HEK293 (cell line): ENCODE data around the gene HRG.

Experiments
- KLF16 ChIP-seq: fragments of 450-650 bp; formaldehyde crosslinking; IDR thresholded peaks from 2 replicates; pipeline ENCODE4 v1.5.1; 2017; ENCODE audit warnings: missing biosample characterization, missing genetic modification characterization
- KLF9 ChIP-seq: fragments of 450-650 bp; formaldehyde crosslinking; IDR thresholded peaks from 2 replicates; pipeline ENCODE4 v1.5.1; 2016; ENCODE audit warnings: missing biosample characterization, missing genetic modification characterization, low read depth
- REPIN1 ChIP-seq: fragments of 450-650 bp; formaldehyde crosslinking; IDR thresholded peaks from 2 replicates; pipeline ENCODE4 v1.5.1; 2017; ENCODE audit warnings: missing biosample characterization, missing genetic modification characterization, low read depth
- SETDB1 ChIP-seq: IDR thresholded peaks from one replicate; pipeline ENCODE4 v1.6.1; 2017; ENCODE audit warnings: mild to moderate bottlenecking, low read length, moderate library complexity, mixed read lengths; ENCODE audit not compliant: insufficient read length
- ZNF274 ChIP-seq, 2 experiments: fragments of 200-500 bp in 1 of 2; fragments of 450-650 bp in 1 of 2; sonication (Bioruptor generic) in 1 of 2; formaldehyde crosslinking in 1 of 2; IDR thresholded peaks; 2 replicates each; pipeline versions ENCODE4 v1.5.1 to v1.6.1; 2014 to 2016; ENCODE audit warnings: borderline replicate concordance in 1 of 2, inconsistent platforms in 1 of 2, low read length in 1 of 2, missing biosample characterization in 1 of 2, missing genetic modification characterization in 1 of 2
- ZNF394 ChIP-seq: fragments of 450-650 bp; formaldehyde crosslinking; IDR thresholded peaks from 2 replicates; pipeline ENCODE4 v1.5.1; 2016; ENCODE audit warnings: missing biosample characterization, missing genetic modification characterization, mild to moderate bottlenecking, moderate library complexity, borderline replicate concordance
- ZNF510 ChIP-seq: fragments of 450-650 bp; formaldehyde crosslinking; IDR thresholded peaks from 2 replicates; pipeline ENCODE4 v1.5.1; 2018; ENCODE audit warnings: mild to moderate bottlenecking, missing genetic modification characterization, missing biosample characterization; ENCODE audit not compliant: insufficient replicate concordance
- ZNF521 ChIP-seq: fragments of 450-650 bp; formaldehyde crosslinking; IDR thresholded peaks from 2 replicates; pipeline ENCODE4 v1.5.1; 2017; ENCODE audit warnings: missing biosample characterization, mild to moderate bottlenecking, missing genetic modification characterization
- ZNF843 ChIP-seq: fragments of 450-650 bp; formaldehyde crosslinking; IDR thresholded peaks from 2 replicates; pipeline ENCODE4 v1.5.1; 2016; ENCODE audit warnings: missing biosample characterization, missing genetic modification characterization
- ZSCAN23 ChIP-seq: fragments of 450-650 bp; formaldehyde crosslinking; IDR thresholded peaks from 2 replicates; pipeline ENCODE4 v1.5.1; 2016; ENCODE audit warnings: missing biosample characterization, missing genetic modification characterization
- TF ChIP-seq, protein P1 (sequence below): fragments of 450-650 bp; formaldehyde crosslinking; IDR thresholded peaks from 2 replicates; pipeline ENCODE4 v1.5.1; 2016; ENCODE audit warnings: missing biosample characterization, missing genetic modification characterization

DNA sequence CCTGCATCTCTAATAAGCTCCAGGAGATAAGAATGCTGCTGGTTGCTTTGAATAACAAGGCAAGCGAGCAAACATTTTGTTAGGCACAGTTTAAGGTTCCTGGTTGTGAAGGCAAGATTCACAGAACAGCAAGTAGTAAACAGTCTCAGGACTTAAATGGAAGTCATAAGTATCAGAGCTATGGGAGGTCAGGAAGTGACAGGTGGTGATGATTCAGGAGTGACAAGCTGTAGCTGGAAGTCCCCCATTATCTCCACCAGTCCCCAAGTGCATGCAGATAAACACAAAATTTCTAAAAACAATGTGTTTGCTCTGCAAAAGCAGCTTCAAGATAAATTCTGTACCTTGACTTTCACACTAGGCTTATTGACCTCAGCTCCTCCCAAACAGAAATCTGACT lies 22.3 kb upstream of the HRG start:
- no peak for TF ChIP-seq KLF16 (tag by site-specific recombination)
- TF ChIP-seq, protein P1, sequence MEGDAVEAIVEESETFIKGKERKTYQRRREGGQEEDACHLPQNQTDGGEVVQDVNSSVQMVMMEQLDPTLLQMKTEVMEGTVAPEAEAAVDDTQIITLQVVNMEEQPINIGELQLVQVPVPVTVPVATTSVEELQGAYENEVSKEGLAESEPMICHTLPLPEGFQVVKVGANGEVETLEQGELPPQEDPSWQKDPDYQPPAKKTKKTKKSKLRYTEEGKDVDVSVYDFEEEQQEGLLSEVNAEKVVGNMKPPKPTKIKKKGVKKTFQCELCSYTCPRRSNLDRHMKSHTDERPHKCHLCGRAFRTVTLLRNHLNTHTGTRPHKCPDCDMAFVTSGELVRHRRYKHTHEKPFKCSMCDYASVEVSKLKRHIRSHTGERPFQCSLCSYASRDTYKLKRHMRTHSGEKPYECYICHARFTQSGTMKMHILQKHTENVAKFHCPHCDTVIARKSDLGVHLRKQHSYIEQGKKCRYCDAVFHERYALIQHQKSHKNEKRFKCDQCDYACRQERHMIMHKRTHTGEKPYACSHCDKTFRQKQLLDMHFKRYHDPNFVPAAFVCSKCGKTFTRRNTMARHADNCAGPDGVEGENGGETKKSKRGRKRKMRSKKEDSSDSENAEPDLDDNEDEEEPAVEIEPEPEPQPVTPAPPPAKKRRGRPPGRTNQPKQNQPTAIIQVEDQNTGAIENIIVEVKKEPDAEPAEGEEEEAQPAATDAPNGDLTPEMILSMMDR (tag by site-specific recombination): no peak
- TF ChIP-seq REPIN1 (tag by site-specific recombination): no peak
- no peak for TF ChIP-seq ZNF521 (tag by site-specific recombination)
- no peak for TF ChIP-seq ZSCAN23 (tag by site-specific recombination)
- no peak for TF ChIP-seq ZNF510 (tag by site-specific recombination)
- TF ChIP-seq ZNF394 (tag by site-specific recombination): no peak
- TF ChIP-seq ZNF843 (tag by site-specific recombination): no peak
- no peak for TF ChIP-seq ZNF274 (IDR thresholded peaks at IDR 0.05; ENCODE audit: low read length)
- TF ChIP-seq ZNF274 (tag by site-specific recombination; IDR thresholded peaks at IDR 0.05; ENCODE audit: borderline replicate concordance): no peak
- TF ChIP-seq KLF9: no peak
- TF ChIP-seq SETDB1: no peak
